Psoas muscle (tissue), 8 donors: ENCODE measurements around the gene KRTAP5-11. TPM values are rescaled to one million over a fixed set of nuclear protein-coding genes. Genes with fewer than 3 reads are reported as not detected.

ENCODE experiments used
- ATAC-seq, 4 donors: fragments of 200-7000 bp; cut with Tn5 transposase; one replicate each; pipeline ENCODE4 v1.9.1; 2020; ENCODE audit warnings: moderate library complexity in 3 of 4, mild to moderate bottlenecking in 2 of 4
- DNase-seq, 2 donors: peaks; one replicate each; pipeline ENCODE4 v3.0.0-alpha.2; 2020
- H3K27ac ChIP-seq: fragments of 200-600 bp; one replicate; pipeline ENCODE4 v1.8.0; 2022
- H3K27me3 ChIP-seq, 3 donors: fragments of 200-600 bp in 1 of 3; one replicate each; pipeline versions ENCODE4 v1.6.1 to v1.8.0; 2013 to 2022; ENCODE audit warnings: low read length in 2 of 3, mild to moderate bottlenecking in 2 of 3, moderate library complexity in 1 of 3; ENCODE audit not compliant: insufficient read depth in 3 of 3
- H3K36me3 ChIP-seq, 2 donors: fragments of 200-600 bp in 1 of 2; one replicate each; pipeline versions ENCODE4 v1.6.1 to v1.8.0; 2013 to 2022; ENCODE audit warnings: low read depth in 1 of 2, mild to moderate bottlenecking in 1 of 2, moderate library complexity in 1 of 2; ENCODE audit not compliant: insufficient read depth in 1 of 2
- H3K4me1 ChIP-seq: fragments of 200-600 bp; one replicate; pipeline ENCODE4 v1.8.0; 2022
- H3K4me3 ChIP-seq: fragments of 200-600 bp; one replicate; pipeline ENCODE4 v1.8.0; 2022; ENCODE audit warnings: mild to moderate bottlenecking
- H3K9me3 ChIP-seq: fragments of 200-600 bp; one replicate; pipeline ENCODE4 v1.8.0; 2022
- WGBS, 3 donors: extraction: QIAGEN DNeasy Blood & Tissue Kit; methylation state at CpG; one replicate each; pipeline versions ENCODE4 v1.1.6 to v1.1.7; 2013; 5-methylcytosine and 5-hydroxymethylcytosine counted together
- intact Hi-C, 2 donors: fragments of 100-400 bp; cut with DNase I; formaldehyde crosslinking; loops; one replicate each; pipeline versions ENCODE4 v1.11.0 to v1.14.2; 2022
- polyA plus RNA-seq, 3 donors: library from polyadenylated mRNA; stranded (reverse); fragments of 200-250 nt; gene quantifications; one replicate each; pipeline ENCODE4 v1.2.3, GENCODE V29; 2013
- total RNA-seq, 4 donors: library from RNA; stranded (reverse); fragmentation: NEBNext Ultra II Directional in 2 of 4; extraction: Animal tissue kit (Norgen Biotek cat#: 25700) in 2 of 4; gene quantifications; one replicate each; pipeline versions ENCODE4 v1.2.1 to v1.2.4, GENCODE V29; 2021 to 2023
- TF ChIP-seq, protein P1 (sequence below): fragments of 200-600 bp; IDR thresholded peaks from one replicate; pipeline ENCODE4 v1.8.0; 2022; ENCODE audit warnings: antibody characterized with exemption
- donor health status: healthy with polysubstance abuse.
- donor health status: DM: no; HTN: no; CAD: no; lungs with moderate emphysema.
- donor health status: Bipolar disorder and iron deficiency.
- donor health status: healthy.
- donor health status: DM: yes; HTN: yes; CAD: no.
- donor health status: DM: no; HTN: no; CAD: no.
- donor health status: DM: no; HTN: no; CAD: no.
- donor health status: DM: yes; HTN: yes; CAD: no.

KRTAP5-11 gene
- total and polyA plus RNA-seq, 7 donors, result not detected

- Histone ChIP-seq H3K27ac (no peak overlapping the region), H3K27me3 (peaks cover 0 to 20% (median 3%) of the 10 kb centered on the region in 3 donors), H3K4me1 (no peaks in the 10 kb centered on the region), H3K4me3 (no peak overlapping the region), H3K36me3 (no peaks in the 10 kb centered on the region), H3K9me3 (no peaks in the 10 kb centered on the region)
- ATAC-seq, result no peak
- DNase-seq, result no peak
- intact Hi-C loops, result no loop called here
- TF ChIP-seq, protein P1, sequence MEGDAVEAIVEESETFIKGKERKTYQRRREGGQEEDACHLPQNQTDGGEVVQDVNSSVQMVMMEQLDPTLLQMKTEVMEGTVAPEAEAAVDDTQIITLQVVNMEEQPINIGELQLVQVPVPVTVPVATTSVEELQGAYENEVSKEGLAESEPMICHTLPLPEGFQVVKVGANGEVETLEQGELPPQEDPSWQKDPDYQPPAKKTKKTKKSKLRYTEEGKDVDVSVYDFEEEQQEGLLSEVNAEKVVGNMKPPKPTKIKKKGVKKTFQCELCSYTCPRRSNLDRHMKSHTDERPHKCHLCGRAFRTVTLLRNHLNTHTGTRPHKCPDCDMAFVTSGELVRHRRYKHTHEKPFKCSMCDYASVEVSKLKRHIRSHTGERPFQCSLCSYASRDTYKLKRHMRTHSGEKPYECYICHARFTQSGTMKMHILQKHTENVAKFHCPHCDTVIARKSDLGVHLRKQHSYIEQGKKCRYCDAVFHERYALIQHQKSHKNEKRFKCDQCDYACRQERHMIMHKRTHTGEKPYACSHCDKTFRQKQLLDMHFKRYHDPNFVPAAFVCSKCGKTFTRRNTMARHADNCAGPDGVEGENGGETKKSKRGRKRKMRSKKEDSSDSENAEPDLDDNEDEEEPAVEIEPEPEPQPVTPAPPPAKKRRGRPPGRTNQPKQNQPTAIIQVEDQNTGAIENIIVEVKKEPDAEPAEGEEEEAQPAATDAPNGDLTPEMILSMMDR, result no peak
Measured at GRCh38 chr11:71562120-71562519, 20.6 kb downstream of the KRTAP5-11 start.

GRCh38 chr11:71558996-71559395 lies 23.7 kb downstream of the KRTAP5-11 start:
- DNase-seq (no peak), ATAC-seq (no peak)
- H3K27me3 ChIP-seq, result peaks cover 0 to 11% (median 2%) of the 10 kb centered on the region in 3 donors
- H3K9me3 ChIP-seq, result no peaks in the 10 kb centered on the region
- H3K27ac ChIP-seq, result no peak overlapping the region
- 45 to 63% (median 53%) methylated on average over 1 of the region's 1 CpG for WGBS, 3 donors
- no peaks in the 10 kb centered on the region for H3K4me1 ChIP-seq
- intact Hi-C loops, result no loop called here
- no peak overlapping the region for H3K4me3 ChIP-seq
- TF ChIP-seq, protein P1, result no peak
- no peaks in the 10 kb centered on the region for H3K36me3 ChIP-seq

DNA sequence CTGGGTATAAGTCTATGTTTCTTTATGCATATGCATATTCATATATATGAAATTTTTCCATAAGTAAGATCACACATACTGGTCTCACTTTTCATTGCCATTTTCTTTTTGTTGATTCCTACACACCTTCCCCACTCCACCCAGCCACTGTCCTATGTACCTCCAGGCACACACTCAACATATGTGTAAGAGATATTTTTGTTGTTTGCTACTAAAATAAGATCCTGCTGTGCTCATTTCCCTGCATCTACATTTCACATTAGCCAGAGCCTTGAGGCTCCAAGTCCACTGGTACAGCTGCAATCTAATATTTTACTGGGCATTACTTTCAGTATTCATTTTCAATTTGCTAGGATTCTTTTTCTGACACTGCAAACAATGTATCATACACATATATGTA lies 25.4 kb downstream of the KRTAP5-11 start:
- Histone ChIP-seq H3K36me3 (no peaks in the 10 kb centered on the region), H3K27ac (no peak overlapping the region), H3K4me3 (no peak overlapping the region), H3K9me3 (no peaks in the 10 kb centered on the region), H3K4me1 (no peaks in the 10 kb centered on the region), H3K27me3 (no peaks in the 10 kb centered on the region)
- ATAC-seq, result no peak
- intact Hi-C loops, result no loop called here
- no peak for DNase-seq
- TF ChIP-seq, protein P1, result no peak

GRCh38 chr11:71556018-71556417 lies 26.7 kb downstream of the KRTAP5-11 start:
- no peaks in the 10 kb centered on the region for H3K36me3 ChIP-seq
- no peak overlapping the region for H3K4me3 ChIP-seq
- H3K4me1 ChIP-seq, result no peaks in the 10 kb centered on the region
- H3K27me3 ChIP-seq, result no peaks in the 10 kb centered on the region
- H3K27ac ChIP-seq, result no peak overlapping the region
- TF ChIP-seq, protein P1, result no peak
- no peaks in the 10 kb centered on the region for H3K9me3 ChIP-seq
- ATAC-seq, result no peak
- no peak for DNase-seq
- intact Hi-C loops, result no loop called here
- WGBS, 3 donors, result 86 to 92% (median 89%) methylated on average over 4 of the region's 4 CpGs

DNA sequence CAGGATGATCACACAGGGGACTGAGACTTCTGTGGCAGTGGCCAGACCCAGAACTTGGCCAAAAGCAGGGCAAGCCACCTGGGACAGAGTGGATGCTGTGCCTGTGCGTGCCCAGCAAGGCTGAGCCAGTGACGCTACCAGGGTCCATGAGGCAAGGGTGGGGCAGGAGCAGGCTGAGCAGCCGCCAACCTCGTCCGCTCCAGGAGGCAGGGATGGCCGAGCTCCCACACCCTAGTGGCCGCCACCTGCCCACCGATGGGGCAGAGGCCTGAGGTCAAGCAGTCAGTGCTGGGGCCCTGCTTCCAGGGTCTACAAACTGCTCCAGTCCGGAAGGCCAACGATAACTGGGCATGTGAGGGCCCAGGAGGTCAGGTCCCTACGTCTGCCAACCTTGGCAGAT lies 27.2 kb downstream of the KRTAP5-11 start:
- Histone ChIP-seq H3K27ac (no peak overlapping the region), H3K9me3 (no peaks in the 10 kb centered on the region), H3K4me1 (no peaks in the 10 kb centered on the region), H3K4me3 (no peak overlapping the region), H3K27me3 (no peaks in the 10 kb centered on the region), H3K36me3 (no peaks in the 10 kb centered on the region)
- DNase-seq (no peak), ATAC-seq (no peak)
- WGBS, 3 donors, result 89 to 92% (median 92%) methylated on average over 11 of the region's 11 CpGs
- intact Hi-C loops, result no loop called here
- TF ChIP-seq, protein P1, result no peak
